GM06990 (cell line): ENCODE results near the gene FBXW5.

Experiments
- DNase-seq: peaks from one replicate; pipeline ENCODE4 v3.0.0-alpha.2; 2011; ENCODE audit not compliant: insufficient read length; ENCODE audit errors: extremely low read depth
- H3K27me3 ChIP-seq: replicated peaks from 2 replicates; pipeline ENCODE4 v1.6.0; 2011; ENCODE audit warnings: low read length; ENCODE audit not compliant: control insufficient read depth, insufficient read depth
- H3K36me3 ChIP-seq: 2 replicates; pipeline ENCODE4 v1.5.1; 2011; ENCODE audit warnings: low read length; ENCODE audit not compliant: control insufficient read depth, insufficient read depth
- H3K4me3 ChIP-seq: replicated peaks from 2 replicates; pipeline ENCODE4 v1.5.1; 2011; ENCODE audit warnings: low read depth, mild to moderate bottlenecking, control low read depth, low read length
- TF ChIP-seq, protein P1 (sequence below): IDR thresholded peaks from 2 replicates; pipeline ENCODE4 v1.5.1; 2011; ENCODE audit warnings: low read length, control low read depth, mild to moderate bottlenecking, inconsistent platforms; ENCODE audit not compliant: insufficient read depth, poor library complexity, severe bottlenecking

The FBXW5 gene

DNA sequence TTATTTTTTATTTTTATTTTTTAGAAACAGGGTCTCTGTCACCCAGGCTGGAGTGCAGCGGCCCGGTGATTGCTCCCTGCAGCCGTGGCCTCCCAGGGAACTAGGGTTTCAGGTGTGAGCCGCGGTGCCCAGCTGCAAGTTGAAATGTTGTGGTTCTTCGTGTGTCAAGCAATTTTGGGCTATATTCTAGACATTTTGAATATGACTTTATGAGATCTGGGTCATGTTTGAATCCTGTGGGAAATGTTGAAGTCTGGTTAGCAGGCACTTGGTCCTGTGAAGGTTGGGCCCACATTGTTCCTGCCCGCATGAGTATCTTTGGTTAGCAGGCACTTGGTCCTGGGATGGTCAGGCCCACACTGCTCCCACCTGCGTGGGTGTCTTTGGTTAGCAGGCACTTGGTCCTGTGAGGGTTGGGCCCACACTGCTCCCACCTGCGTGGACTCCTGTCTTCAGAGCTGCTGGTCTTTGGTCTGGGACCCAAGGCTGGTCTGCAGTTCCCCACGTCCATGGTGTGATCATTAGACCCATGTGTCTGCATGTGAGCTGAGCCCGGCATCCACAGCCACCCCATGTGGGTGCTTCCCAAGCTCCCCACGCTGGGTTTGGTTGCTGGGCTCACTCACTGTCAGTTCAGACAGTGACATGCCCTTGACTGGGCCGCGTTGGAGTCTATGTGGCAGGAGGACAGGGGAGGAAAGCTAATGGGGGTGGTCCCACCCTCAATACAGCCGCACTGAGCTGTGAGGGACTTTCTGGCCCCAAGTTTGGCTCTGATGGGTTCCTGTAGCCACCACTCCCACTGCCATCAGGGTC, 7.1 kb downstream of the FBXW5 start:
- peaks cover 31% of the 10 kb centered on the region for H3K36me3 ChIP-seq
- no peak overlapping the region for H3K4me3 ChIP-seq
- peak; percentile 9 for DNase-seq
- TF ChIP-seq, protein P1, sequence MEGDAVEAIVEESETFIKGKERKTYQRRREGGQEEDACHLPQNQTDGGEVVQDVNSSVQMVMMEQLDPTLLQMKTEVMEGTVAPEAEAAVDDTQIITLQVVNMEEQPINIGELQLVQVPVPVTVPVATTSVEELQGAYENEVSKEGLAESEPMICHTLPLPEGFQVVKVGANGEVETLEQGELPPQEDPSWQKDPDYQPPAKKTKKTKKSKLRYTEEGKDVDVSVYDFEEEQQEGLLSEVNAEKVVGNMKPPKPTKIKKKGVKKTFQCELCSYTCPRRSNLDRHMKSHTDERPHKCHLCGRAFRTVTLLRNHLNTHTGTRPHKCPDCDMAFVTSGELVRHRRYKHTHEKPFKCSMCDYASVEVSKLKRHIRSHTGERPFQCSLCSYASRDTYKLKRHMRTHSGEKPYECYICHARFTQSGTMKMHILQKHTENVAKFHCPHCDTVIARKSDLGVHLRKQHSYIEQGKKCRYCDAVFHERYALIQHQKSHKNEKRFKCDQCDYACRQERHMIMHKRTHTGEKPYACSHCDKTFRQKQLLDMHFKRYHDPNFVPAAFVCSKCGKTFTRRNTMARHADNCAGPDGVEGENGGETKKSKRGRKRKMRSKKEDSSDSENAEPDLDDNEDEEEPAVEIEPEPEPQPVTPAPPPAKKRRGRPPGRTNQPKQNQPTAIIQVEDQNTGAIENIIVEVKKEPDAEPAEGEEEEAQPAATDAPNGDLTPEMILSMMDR, result no peak
- H3K27me3 ChIP-seq, result no peaks in the 10 kb centered on the region

DNA sequence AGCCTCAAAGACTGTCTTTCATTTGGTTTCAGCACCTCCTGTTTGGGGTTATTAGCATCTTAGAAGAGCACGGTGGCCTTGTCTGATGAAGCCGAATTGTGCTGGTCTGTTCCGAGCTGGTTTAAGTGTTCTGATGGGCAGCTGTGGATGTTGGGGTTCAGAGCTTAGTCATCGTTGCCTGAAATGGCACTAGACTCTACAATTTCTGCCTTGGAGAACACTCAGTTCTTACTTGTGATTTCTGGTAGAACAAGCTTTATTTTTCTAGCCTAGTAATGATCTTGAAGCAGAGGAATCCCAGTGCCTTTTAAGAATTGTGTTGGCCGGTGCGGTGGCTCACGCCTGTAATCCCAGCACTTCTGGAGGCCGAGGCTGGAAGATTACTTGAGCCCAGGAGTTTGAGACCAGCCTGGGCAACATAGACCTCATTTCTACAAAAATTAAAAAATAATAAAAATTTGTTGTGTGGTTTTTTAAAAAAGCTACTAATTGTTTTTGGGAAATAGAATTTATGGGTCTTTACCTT, 7.8 kb downstream of the FBXW5 start:
- peaks cover 25% of the 10 kb centered on the region for H3K36me3 ChIP-seq

DNA sequence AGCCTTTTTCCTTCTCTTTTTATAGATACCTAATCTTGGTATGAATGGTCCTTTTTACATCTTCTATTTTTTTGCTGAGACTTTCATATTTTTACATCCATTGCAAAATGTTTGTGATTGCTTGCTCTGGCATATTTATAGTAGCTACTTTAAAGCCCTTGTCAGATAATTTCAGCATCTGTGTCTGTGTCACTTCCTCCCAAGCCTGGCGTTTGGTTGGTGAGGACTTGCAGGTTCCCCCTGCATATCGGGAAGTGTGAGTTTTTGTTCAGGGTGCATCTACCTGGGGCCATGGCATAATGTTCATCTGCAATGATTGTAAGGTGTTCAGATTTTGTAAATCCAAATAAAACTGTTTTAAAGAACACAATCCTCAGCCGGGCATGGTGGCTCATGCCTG, 8.9 kb downstream of the FBXW5 start:
- TF ChIP-seq, protein P1, result no peak
- Histone ChIP-seq H3K36me3 (peaks cover 15% of the 10 kb centered on the region), H3K4me3 (no peak overlapping the region), H3K27me3 (no peaks in the 10 kb centered on the region)
- DNase-seq, result no peak

More for the DNA sequence above, 7.8 kb downstream of the FBXW5 start:
- TF ChIP-seq, protein P1, result no peak
- DNase-seq, result no peak
- H3K27me3 ChIP-seq, result no peaks in the 10 kb centered on the region
- H3K4me3 ChIP-seq, result no peak overlapping the region

DNA sequence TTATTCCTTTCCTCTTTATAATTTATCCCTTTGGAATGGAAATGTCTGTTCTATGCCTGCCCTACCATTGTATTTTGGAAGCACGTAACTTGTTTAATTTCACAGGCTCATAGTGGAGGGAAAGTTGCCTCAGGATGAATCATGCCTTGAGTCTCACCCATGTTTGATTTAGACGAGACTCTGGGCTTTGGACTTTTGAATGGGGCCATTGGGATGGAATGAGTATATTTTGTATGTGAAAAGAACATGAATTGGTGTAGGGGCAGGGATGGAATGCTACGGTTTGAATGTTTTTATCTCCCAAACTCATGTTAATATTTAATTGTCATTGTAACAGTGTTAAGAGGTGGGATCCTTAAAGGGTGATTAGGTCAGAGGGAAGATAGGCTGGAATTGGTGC, 10.3 kb downstream of the FBXW5 start:
- no peaks in the 10 kb centered on the region for H3K27me3 ChIP-seq
- peaks cover 4% of the 10 kb centered on the region for H3K36me3 ChIP-seq
- DNase-seq, result no peak
- H3K4me3 ChIP-seq, result no peak overlapping the region
- TF ChIP-seq, protein P1, result no peak

DNA sequence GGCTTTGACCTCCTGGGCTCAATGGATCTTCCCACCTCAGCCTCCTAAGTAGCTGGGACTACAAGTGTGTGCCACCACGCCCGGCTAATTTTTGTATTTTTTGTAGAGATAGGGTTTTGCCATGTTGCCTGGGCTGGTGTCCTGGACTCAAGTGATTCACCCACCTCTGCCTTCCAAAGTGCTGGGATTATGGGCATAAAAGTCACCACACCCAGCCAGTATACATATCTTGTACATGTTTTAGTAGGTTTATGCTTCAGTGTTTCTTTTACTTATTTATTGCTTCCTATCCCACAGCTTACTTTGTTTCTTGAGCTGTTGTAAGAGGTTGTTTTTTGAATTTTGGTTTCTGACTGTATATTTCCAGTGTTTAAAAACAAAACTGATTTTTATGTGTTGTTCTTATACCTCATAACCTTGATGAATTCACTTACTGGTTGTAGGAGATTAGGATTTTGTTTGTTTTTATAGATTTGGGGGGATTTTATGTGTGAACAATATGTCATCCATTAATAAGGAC, 12.9 kb downstream of the FBXW5 start:
- peaks cover 11% of the 10 kb centered on the region for H3K36me3 ChIP-seq
- no peaks in the 10 kb centered on the region for H3K27me3 ChIP-seq
- TF ChIP-seq, protein P1, result no peak
- H3K4me3 ChIP-seq, result no peak overlapping the region
- no peak for DNase-seq

DNA sequence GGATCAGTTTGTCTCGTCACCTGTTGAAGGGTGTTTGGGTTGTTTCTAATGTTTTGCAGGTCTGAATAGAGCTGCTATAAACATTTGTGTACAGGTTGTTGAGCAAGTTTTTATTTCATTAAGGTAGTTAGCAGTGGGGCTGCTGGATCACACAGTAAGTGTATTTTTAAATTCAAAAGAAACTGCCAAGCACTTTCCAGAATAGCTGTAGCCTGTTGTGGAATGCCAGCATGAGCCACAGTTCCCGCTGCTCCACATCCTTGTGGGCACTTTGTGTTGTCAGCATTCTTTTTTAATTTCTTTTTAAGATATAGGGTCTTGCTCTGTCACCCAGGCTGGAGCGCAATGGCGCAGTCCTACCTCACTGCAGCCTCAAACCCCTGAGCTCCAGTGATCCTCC, 14.5 kb downstream of the FBXW5 start:
- Histone ChIP-seq H3K36me3 (peaks cover 25% of the 10 kb centered on the region), H3K27me3 (no peaks in the 10 kb centered on the region), H3K4me3 (no peak overlapping the region)
- DNase-seq, result no peak
- TF ChIP-seq, protein P1, result no peak
